Mammary epithelial cell (primary cell): ENCODE data around the gene KAZN.

Experiments used
- EZH2 ChIP-seq: IDR thresholded peaks from 2 replicates; pipeline ENCODE4 v1.6.1; 2012; ENCODE audit warnings: low read length, inconsistent platforms, borderline replicate concordance
- TF ChIP-seq, protein P1 (sequence below), 2 donors: IDR thresholded peaks in 1 of 2; conservative IDR thresholded peaks in 1 of 2; 2 replicates each; pipeline ENCODE4 v1.5.1; 2011 to 2012; ENCODE audit warnings: inconsistent platforms in 2 of 2, low read length in 2 of 2, mild to moderate bottlenecking in 2 of 2, control low read depth in 1 of 2, low read depth in 1 of 2; ENCODE audit not compliant: insufficient read depth in 1 of 2; ENCODE audit errors: extremely low read depth in 1 of 2

DNA sequence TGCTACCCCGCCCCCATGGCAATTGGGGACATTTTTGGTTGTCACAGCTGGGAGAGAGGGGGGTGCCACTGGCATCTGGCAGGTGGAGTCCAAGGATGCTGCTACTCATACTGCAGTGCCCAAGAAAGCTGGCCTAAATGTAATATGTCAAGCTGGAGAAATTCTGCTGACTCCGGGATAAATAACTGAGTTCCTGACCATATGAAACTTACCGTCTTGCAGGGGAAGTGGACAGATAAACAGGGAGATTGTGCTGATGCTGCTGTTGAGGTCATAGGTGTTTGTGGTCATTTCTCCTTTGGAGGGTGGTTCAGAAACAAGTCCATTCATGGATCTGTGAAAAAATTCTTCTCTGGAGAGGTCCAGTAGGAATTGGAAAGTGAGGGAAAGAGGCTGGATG is 54.4 kb downstream of the KAZN start:
- TF ChIP-seq, protein P1, sequence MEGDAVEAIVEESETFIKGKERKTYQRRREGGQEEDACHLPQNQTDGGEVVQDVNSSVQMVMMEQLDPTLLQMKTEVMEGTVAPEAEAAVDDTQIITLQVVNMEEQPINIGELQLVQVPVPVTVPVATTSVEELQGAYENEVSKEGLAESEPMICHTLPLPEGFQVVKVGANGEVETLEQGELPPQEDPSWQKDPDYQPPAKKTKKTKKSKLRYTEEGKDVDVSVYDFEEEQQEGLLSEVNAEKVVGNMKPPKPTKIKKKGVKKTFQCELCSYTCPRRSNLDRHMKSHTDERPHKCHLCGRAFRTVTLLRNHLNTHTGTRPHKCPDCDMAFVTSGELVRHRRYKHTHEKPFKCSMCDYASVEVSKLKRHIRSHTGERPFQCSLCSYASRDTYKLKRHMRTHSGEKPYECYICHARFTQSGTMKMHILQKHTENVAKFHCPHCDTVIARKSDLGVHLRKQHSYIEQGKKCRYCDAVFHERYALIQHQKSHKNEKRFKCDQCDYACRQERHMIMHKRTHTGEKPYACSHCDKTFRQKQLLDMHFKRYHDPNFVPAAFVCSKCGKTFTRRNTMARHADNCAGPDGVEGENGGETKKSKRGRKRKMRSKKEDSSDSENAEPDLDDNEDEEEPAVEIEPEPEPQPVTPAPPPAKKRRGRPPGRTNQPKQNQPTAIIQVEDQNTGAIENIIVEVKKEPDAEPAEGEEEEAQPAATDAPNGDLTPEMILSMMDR (conservative IDR thresholded peaks at IDR 0.05 in 1 of 2, IDR thresholded peaks at IDR 0.05 in 1 of 2; ENCODE audit: extremely low read depth in 1 of 2, insufficient read depth in 1 of 2, low read depth in 1 of 2, low read length in 2 of 2): no peak
- no peak for TF ChIP-seq EZH2
